Kidney epithelial cell (primary cell): ENCODE data around the gene GDF10. TPM values are rescaled to one million over a fixed set of nuclear protein-coding genes. Genes with fewer than 3 reads are reported as not detected.

ENCODE experiments used
- DNase-seq: peaks from one replicate; pipeline ENCODE4 v3.0.0-alpha.2; 2010; ENCODE audit warnings: low read depth
- H3K27me3 ChIP-seq: 2 replicates; pipeline ENCODE4 v1.6.0; 2011; ENCODE audit warnings: low read length; ENCODE audit not compliant: control insufficient read depth, insufficient read depth
- H3K36me3 ChIP-seq: 2 replicates; pipeline ENCODE4 v1.5.1; 2011; ENCODE audit warnings: low read length; ENCODE audit not compliant: control insufficient read depth, insufficient read depth
- H3K4me3 ChIP-seq: 2 replicates; pipeline ENCODE4 v1.5.1; 2011; ENCODE audit warnings: low read depth, mild to moderate bottlenecking, control low read depth, low read length
- total RNA-seq: library from RNA; depleted of rRNA; stranded (reverse); fragments of >200 nt; gene quantifications from 2 replicates; pipeline ENCODE4 v1.2.3, GENCODE V29; 2015
- TF ChIP-seq, protein P1 (sequence below): IDR thresholded peaks from 2 replicates; pipeline ENCODE4 v1.5.1; 2011; ENCODE audit warnings: mild to moderate bottlenecking, moderate library complexity, low read length, control low read depth, inconsistent platforms; ENCODE audit not compliant: insufficient read depth, poor library complexity, severe bottlenecking

GDF10 gene
- total RNA-seq, 1 donor from 2014 or later = not detected

DNA sequence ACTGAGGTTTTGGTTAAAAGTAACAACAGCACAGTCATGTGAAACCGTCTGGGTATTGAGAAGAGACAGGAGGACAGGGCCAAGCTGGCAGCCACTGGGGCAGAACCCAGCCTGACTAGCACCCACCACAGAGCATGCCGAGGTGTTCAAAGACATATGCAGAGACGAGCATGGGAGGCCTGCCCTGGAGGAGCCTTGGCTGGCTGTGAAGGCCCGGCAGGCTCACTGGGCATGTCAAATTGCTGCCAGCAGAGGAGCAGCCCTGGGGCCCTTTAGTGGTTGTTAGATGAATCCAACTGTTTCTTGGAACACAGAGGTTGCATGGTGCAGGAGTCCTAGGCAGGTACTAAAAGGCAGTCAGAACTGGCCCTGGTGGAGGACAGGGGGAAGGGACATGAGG is 17.3 kb downstream of the GDF10 start:
- TF ChIP-seq, protein P1, sequence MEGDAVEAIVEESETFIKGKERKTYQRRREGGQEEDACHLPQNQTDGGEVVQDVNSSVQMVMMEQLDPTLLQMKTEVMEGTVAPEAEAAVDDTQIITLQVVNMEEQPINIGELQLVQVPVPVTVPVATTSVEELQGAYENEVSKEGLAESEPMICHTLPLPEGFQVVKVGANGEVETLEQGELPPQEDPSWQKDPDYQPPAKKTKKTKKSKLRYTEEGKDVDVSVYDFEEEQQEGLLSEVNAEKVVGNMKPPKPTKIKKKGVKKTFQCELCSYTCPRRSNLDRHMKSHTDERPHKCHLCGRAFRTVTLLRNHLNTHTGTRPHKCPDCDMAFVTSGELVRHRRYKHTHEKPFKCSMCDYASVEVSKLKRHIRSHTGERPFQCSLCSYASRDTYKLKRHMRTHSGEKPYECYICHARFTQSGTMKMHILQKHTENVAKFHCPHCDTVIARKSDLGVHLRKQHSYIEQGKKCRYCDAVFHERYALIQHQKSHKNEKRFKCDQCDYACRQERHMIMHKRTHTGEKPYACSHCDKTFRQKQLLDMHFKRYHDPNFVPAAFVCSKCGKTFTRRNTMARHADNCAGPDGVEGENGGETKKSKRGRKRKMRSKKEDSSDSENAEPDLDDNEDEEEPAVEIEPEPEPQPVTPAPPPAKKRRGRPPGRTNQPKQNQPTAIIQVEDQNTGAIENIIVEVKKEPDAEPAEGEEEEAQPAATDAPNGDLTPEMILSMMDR = no peak
- H3K4me3 ChIP-seq = no peak overlapping the region
- H3K27me3 ChIP-seq = peaks cover 8% of the 10 kb centered on the region
- no peak for DNase-seq
- no peaks in the 10 kb centered on the region for H3K36me3 ChIP-seq

DNA sequence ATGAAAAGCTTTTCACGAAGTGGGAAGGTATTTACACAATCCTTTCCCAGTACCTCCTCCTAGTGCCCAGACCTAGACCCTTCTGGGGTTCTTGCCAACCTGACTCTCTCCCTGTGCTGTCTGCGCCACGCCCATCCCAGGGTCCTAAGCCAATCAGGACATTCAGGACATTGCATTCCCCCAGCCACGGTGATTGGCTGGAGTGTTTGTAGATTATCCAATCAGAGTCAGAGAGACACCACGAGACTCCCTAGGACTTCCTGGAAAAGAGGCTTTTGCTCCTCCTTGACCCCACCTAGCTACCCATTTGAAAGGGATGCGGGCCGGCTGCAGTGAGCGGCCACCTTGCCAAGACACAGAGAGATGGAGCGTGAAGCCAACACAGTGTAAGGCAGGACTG is 18.7 kb downstream of the GDF10 start:
- DNase-seq = no peak
- peaks cover 11% of the 10 kb centered on the region for H3K27me3 ChIP-seq
- TF ChIP-seq, protein P1 = no peak
- H3K36me3 ChIP-seq = no peaks in the 10 kb centered on the region
- no peak overlapping the region for H3K4me3 ChIP-seq

DNA sequence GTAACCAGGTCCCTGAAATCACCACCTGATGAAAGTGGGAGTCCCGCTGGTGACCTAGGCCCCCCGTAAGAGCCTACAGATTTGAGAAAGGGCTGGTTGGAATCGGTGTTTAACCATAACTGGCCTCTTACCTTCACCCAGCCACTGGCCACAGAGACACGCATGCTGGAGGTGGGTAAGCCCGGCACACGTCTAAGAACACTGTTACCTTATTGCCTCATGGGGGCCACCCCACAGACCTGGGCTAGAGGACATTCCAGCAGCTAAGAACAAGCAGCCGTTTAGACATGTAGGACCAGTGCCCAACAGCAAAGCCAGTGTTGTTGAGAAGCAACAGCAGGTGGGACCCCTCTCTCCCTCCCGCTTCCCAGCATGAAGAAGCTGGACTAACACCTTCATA is 19.8 kb downstream of the GDF10 start:
- Histone ChIP-seq H3K36me3 (no peaks in the 10 kb centered on the region), H3K27me3 (peaks cover 12% of the 10 kb centered on the region), H3K4me3 (no peak overlapping the region)
- DNase-seq = no peak
- TF ChIP-seq, protein P1 = no peak

DNA sequence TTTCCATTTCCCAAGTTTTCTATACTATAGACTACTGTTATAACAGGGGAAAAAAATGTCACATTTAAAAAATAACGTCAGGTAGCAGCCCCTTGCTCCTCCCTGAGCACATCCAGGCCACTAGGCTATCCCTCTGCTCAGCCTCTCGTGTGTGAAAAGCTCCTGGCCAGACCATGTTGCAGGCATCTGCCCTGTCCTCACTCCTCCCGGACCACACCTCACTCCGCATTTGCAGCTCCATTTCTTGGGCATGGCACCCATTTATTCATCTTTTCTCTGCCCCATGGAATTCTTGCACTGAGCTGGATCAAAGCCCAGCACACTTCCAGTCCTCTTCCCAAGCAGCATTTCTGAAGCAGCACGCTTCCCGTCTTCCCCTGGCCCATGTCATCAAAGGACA is 20.8 kb downstream of the GDF10 start:
- DNase-seq = no peak
- TF ChIP-seq, protein P1 = no peak
- H3K27me3 ChIP-seq = peaks cover 12% of the 10 kb centered on the region
- no peak overlapping the region for H3K4me3 ChIP-seq
- no peaks in the 10 kb centered on the region for H3K36me3 ChIP-seq

DNA sequence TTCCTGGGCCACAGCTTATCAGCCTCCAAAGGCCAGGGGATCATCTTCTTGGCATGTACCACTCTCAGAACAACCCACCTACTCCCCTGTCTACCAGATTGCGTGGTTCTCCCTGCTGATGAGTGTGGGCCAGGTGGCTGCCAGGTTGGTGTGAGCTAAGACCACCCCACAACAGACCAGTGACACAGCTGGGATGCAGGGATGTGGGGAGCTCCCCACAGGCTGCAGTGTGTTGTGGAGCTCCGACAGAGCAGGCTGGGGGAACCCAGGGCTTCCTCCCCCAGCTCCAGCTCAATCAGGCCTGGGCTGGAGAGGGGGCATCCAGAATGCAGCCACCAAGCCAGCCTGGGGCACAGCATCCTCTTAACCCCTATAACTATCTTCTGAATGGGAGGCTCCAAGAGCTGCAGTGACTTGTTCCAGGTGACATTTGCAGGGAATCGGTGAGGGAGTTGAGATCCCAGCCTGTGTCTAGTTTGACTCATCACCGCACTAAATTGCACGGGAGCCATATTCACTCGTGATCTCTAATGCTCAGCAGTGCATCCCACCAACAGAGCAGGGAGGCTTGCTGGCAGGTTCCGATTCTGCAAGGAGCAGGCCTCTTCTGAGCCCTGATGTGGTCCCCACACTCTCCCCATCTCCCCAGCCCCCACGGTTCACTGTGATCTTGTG is 21.7 kb downstream of the GDF10 start:
- Histone ChIP-seq H3K36me3 (no peaks in the 10 kb centered on the region), H3K4me3 (no peak overlapping the region), H3K27me3 (peaks cover 12% of the 10 kb centered on the region)
- TF ChIP-seq, protein P1 = no peak
- DNase-seq = no peak
